Endothelial cell (in vitro differentiated cells): Measurements from ENCODE around the gene MAPKAPK2. TPM values are rescaled to one million over a fixed set of nuclear protein-coding genes. Genes with fewer than 3 reads are reported as not detected.

ENCODE experiments used
- DNase-seq: peaks from one replicate; pipeline ENCODE4 v3.0.0; 2021; ENCODE audit warnings: low spot score
- H3K27ac Mint-ChIP-seq: one replicate; pipeline ENCODE4 v1.8.0; 2021; ENCODE audit warnings: mixed read lengths, inconsistent platforms; ENCODE audit not compliant: unreplicated experiment
- H3K27me3 Mint-ChIP-seq: one replicate; pipeline ENCODE4 v1.8.0; 2021; ENCODE audit warnings: mild to moderate bottlenecking, moderate library complexity, mixed read lengths, inconsistent platforms; ENCODE audit not compliant: unreplicated experiment
- H3K36me3 Mint-ChIP-seq: one replicate; pipeline ENCODE4 v1.8.0; 2021; ENCODE audit warnings: mild to moderate bottlenecking, low read depth, mixed read lengths, inconsistent platforms; ENCODE audit not compliant: unreplicated experiment
- H3K4me1 Mint-ChIP-seq: one replicate; pipeline ENCODE4 v1.8.0; 2021; ENCODE audit warnings: mild to moderate bottlenecking, mixed read lengths, inconsistent platforms; ENCODE audit not compliant: unreplicated experiment
- H3K4me3 Mint-ChIP-seq: one replicate; pipeline ENCODE4 v1.8.0; 2021; ENCODE audit warnings: mild to moderate bottlenecking, mixed read lengths, inconsistent platforms; ENCODE audit not compliant: unreplicated experiment
- H3K9me3 Mint-ChIP-seq: one replicate; pipeline ENCODE4 v1.8.0; 2021; ENCODE audit warnings: mixed read lengths, inconsistent platforms; ENCODE audit not compliant: unreplicated experiment
- CTCF ChIP-seq: fragments of 200-600 bp; sonication (generic); IDR thresholded peaks from one replicate; pipeline ENCODE4 v1.5.0; 2021; ENCODE audit warnings: antibody characterized with exemption; ENCODE audit not compliant: unreplicated experiment
- total RNA-seq: library from RNA; stranded (reverse); fragmentation: NEBNext Ultra II Directional; extraction: Animal tissue kit (Norgen Biotek cat#: 25700); gene quantifications from one replicate; pipeline ENCODE4 v1.2.1, GENCODE V29; 2021; ENCODE audit not compliant: unreplicated experiment

Gene MAPKAPK2
- total RNA-seq, 1 donor from 2014 or later, result 109 TPM

GRCh38 chr1:206663832-206664652 lies 20.7 kb upstream of the MAPKAPK2 start:
- peaks cover 7% of the 10 kb centered on the region for H3K27me3 Mint-ChIP-seq
- TF ChIP-seq CTCF, result peak; percentile 98
- peaks cover 19% of the 10 kb centered on the region for H3K4me1 Mint-ChIP-seq
- no peak overlapping the region for H3K27ac Mint-ChIP-seq
- H3K9me3 Mint-ChIP-seq, result no peaks in the 10 kb centered on the region
- peak; percentile 79 for DNase-seq
- no peak overlapping the region for H3K4me3 Mint-ChIP-seq
- no peaks in the 10 kb centered on the region for H3K36me3 Mint-ChIP-seq

- Mint-ChIP-seq H3K9me3 (no peaks in the 10 kb centered on the region), H3K4me1 (peaks cover 21% of the 10 kb centered on the region), H3K4me3 (no peak overlapping the region), H3K36me3 (no peaks in the 10 kb centered on the region), H3K27ac (no peak overlapping the region), H3K27me3 (peaks cover 7% of the 10 kb centered on the region)
- TF ChIP-seq CTCF, result no peak
- no peak for DNase-seq
Measured at GRCh38 chr1:206664740-206665139, 20.0 kb upstream of the MAPKAPK2 start.

GRCh38 chr1:206666031-206666561 lies 18.6 kb upstream of the MAPKAPK2 start:
- Mint-ChIP-seq H3K36me3 (no peaks in the 10 kb centered on the region), H3K9me3 (no peaks in the 10 kb centered on the region), H3K4me1 (peaks cover 30% of the 10 kb centered on the region), H3K4me3 (no peak overlapping the region), H3K27ac (no peak overlapping the region), H3K27me3 (peaks cover 7% of the 10 kb centered on the region)
- DNase-seq, result no peak
- TF ChIP-seq CTCF, result no peak

GRCh38 chr1:206666954-206667665 lies 17.6 kb upstream of the MAPKAPK2 start:
- no peak overlapping the region for H3K4me3 Mint-ChIP-seq
- H3K9me3 Mint-ChIP-seq, result no peaks in the 10 kb centered on the region
- no peaks in the 10 kb centered on the region for H3K36me3 Mint-ChIP-seq
- no peak for TF ChIP-seq CTCF
- no peak overlapping the region for H3K27ac Mint-ChIP-seq
- DNase-seq, result no peak
- peaks cover 7% of the 10 kb centered on the region for H3K27me3 Mint-ChIP-seq
- peaks cover 30% of the 10 kb centered on the region for H3K4me1 Mint-ChIP-seq

- Mint-ChIP-seq H3K27me3 (peaks cover 6% of the 10 kb centered on the region), H3K4me3 (no peak overlapping the region), H3K27ac (no peak overlapping the region), H3K36me3 (no peaks in the 10 kb centered on the region), H3K4me1 (peaks cover 28% of the 10 kb centered on the region), H3K9me3 (no peaks in the 10 kb centered on the region)
- TF ChIP-seq CTCF, result no peak
- DNase-seq, result no peak
Measured at GRCh38 chr1:206668351-206668750, 16.4 kb upstream of the MAPKAPK2 start.
